WI38 (cell line): Measurements from ENCODE around the gene VSIG10L2.

Experiments
- H3K4me3 ChIP-seq: 2 replicates; pipeline ENCODE4 v1.5.1; 2011; ENCODE audit warnings: low read depth, mild to moderate bottlenecking, control low read depth, low read length
- TF ChIP-seq, protein P1 (sequence below): IDR thresholded peaks from 2 replicates; pipeline ENCODE4 v1.5.1; 2012; ENCODE audit warnings: low read depth, mild to moderate bottlenecking, control low read depth, low read length

Gene VSIG10L2

DNA sequence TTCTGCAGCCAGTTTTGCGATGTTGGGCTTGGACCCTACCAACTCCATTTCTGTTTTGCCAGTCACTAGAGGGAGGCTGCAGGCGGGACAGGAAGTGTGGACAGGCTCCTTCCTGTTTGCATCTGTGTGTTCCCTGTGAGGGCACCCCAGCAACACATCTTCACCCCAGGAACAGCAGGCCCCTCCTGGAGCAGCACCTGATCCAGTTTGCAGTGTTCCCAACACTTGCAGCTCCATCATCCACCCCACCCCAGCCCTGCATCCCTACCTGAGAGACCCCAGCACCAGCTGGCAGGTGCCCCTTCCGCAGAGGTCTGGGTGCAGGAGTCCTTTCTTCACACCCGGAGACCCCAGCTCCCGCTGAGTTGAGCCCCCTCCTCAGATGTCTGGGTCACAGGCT, 7.4 kb upstream of the VSIG10L2 start:
- H3K4me3 ChIP-seq: no peak overlapping the region
- TF ChIP-seq, protein P1, sequence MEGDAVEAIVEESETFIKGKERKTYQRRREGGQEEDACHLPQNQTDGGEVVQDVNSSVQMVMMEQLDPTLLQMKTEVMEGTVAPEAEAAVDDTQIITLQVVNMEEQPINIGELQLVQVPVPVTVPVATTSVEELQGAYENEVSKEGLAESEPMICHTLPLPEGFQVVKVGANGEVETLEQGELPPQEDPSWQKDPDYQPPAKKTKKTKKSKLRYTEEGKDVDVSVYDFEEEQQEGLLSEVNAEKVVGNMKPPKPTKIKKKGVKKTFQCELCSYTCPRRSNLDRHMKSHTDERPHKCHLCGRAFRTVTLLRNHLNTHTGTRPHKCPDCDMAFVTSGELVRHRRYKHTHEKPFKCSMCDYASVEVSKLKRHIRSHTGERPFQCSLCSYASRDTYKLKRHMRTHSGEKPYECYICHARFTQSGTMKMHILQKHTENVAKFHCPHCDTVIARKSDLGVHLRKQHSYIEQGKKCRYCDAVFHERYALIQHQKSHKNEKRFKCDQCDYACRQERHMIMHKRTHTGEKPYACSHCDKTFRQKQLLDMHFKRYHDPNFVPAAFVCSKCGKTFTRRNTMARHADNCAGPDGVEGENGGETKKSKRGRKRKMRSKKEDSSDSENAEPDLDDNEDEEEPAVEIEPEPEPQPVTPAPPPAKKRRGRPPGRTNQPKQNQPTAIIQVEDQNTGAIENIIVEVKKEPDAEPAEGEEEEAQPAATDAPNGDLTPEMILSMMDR: no peak

DNA sequence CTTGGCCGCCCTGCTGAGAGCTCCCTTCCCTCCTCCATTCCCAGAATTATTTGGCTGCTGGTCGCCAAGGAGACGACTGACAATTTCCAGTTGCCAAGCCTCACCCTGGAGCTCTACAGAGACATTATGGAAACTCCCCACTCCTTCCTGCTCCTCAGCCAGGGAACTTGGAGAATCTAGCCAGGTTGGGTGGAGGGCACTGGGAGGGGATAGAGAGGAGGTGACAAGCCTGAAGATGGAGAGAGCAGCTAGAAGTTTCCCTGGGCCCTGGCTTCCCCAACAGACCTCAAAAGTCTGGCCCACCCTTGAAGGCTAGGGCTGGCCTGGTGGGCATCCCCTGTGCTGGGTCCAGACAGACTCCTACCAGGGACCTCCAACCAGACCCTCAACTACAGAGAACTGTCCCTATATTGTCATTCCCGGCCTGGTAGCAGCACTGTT, 6.7 kb upstream of the VSIG10L2 start:
- no peak overlapping the region for H3K4me3 ChIP-seq
- TF ChIP-seq, protein P1: no peak

DNA sequence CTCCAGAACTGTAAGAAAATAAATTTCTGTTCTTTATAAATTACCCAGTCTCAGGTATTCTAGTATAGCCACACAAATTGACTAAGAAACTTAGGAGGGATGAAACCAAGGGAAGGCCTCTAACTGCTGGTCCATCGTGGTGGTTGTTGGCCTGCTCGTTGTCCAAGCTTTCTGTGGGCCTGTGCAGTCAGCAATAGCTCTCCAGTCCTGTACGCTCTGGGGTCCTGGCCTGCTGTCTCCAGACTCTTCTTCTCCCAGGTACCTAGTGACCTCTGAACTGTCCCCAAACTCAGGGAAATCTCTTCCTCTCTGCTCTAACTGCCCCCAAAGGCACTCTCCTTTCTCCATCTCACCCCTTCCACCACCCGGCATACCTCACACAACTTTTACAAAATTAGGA, 5.7 kb upstream of the VSIG10L2 start:
- TF ChIP-seq, protein P1: no peak
- no peak overlapping the region for H3K4me3 ChIP-seq

DNA sequence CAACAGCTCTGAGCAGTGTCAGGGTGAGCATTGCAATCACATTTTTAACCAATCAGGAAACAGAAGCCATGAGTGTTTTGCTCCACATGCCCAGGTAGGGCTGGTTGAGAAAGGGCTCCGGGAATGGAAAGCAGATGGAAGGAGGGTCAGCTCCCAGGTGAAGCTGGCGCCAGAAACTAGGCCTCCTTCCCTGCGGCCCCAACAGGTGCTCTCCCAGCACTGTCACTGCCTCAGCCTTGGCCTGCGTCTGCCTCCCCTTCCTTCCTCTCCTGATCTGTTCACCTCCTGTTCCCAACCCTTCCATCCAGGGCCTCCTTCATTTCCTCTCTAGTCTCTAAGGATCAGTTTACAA, 4.6 kb upstream of the VSIG10L2 start:
- TF ChIP-seq, protein P1: no peak
- H3K4me3 ChIP-seq: no peak overlapping the region

DNA sequence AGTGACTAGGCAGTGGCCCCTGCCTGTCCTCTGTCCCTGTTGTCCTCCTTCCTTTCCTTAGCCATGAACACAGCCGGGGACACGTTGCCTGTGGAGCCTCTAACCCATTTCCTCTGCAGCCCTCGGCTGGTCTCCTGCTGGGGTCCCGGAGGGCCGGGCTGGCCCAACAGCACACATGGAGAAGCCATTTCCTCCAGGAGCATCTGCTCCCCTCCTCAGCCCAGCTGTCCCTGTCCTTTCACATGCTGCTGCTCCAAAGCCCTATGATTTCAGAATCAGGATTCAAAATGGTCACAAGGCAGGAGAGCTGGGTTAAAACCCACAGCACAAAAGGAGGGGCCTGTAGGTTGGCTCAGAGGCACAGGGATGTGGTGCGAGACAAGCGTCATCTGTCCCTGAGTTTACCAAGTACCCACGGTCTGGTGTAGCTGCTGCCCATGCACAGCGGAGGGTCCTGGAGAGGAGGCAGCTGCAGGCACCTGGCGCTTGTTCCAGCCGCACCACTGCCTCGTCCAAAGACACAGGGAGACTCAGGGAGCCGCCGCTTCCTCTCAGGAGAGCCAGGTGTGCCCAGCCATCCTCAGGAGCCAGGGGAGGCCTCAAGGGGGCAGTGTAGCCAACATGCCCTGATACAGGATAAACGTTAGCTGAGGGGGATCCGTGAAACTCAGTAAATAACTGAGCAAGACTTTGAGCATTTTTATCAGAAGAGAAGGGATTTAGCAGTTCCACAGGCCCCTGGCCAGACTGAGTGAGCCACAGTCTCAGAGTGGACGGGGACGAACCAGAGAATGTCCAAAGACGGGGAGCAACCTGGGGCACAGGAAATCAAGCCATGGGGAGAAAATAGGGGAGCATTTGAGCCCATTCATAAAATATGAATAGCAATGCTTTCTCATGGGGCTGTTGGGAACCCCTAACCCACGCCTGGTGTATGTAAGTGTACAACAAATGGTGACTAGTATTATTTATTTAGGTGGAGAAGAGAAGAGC, 3.9 kb upstream of the VSIG10L2 start:
- H3K4me3 ChIP-seq: no peak overlapping the region
- TF ChIP-seq, protein P1: peak; percentile 53

DNA sequence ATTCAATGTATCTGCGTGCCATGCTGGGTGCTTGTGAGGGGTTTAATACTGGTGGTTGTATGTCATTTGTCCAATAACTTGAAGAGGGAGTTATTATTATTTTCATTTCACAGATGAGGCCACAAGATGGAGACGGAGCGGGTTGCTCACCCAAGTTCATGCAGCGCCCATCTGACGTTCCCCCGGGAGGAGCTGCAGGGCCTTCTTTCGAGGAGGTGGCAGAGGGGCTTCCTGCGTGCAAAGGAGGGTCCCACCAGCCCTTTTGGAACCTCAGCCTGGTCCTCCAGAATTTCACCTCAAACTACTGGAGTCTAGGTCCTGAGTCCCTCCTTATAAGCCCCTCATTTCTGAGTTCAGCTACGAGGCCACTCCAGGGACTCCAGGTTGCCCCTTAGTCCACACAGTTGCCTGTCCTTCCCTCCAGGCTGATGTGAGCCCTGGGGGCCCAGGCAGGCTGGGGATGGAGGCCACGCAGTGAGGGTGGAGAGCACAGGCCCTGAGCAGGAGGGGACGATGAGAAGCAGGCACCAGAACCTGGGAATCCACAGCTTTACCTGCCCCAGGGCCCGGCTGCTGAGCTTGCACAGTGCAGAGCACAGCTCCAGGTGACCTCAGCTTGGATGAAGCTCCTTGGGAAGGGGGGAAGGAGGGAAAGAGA, 2.9 kb upstream of the VSIG10L2 start:
- TF ChIP-seq, protein P1: no peak

DNA sequence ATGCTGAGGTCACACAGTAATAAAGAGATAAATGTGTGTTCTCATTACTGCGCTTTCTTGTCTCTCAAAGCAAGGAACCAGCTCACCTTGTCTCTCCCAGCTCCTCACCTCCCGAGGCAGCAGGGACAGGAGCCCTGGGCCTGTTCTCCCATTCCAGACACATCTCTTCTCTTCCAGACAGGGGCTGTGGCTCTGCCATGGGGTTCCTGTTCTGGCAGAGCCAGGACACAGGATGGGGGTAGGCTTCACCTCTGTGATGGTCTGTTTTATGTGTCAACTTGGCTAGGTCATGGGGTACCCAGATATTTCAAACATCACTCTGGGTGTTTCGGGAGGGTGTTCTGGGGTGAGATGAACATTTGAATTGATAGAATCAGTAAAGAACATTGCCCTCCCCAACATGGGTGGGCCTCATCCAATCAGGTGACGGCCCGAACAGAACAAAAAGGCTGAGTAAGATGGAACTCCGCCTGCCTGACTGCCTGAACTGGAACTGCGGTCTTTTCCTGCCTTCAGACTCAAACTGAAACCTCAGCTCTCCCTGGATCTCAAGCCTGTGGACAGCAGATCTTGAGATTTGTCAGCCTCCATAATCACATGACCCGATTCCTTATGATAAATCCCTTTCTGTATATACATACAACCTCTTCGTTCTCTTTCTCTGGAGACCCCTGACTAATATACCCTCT, 2.0 kb upstream of the VSIG10L2 start:
- TF ChIP-seq, protein P1: no peak

More for the DNA sequence above, 2.9 kb upstream of the VSIG10L2 start:
- no peak overlapping the region for H3K4me3 ChIP-seq

More for the DNA sequence above, 2.0 kb upstream of the VSIG10L2 start:
- H3K4me3 ChIP-seq: no peak overlapping the region
